ENCODE measurements around the gene IGFN1.

IGFN1 gene

DNA sequence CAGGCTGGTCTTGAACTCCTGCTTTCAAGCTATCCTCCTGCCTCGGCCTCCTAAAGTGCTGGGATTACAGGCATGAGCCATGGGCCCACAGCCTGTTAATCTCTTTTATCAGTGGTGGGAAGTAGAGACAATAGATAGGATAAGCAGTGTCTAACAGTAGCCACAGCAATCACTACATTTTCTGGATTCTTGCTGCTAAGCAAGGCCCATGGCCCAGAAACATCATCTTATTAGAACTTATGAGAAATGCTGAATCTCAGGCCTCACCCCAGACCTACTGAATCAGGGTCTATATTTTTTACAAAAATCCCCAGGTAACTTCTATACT is 29.7 kb downstream of the IGFN1 start:
- DNase-seq (ENCODE audit: low read depth) = no peak
- no peak overlapping the region for H3K4me3 ChIP-seq (replicated peaks; ENCODE audit: low read depth, low read length)
- TF ChIP-seq, protein P1, sequence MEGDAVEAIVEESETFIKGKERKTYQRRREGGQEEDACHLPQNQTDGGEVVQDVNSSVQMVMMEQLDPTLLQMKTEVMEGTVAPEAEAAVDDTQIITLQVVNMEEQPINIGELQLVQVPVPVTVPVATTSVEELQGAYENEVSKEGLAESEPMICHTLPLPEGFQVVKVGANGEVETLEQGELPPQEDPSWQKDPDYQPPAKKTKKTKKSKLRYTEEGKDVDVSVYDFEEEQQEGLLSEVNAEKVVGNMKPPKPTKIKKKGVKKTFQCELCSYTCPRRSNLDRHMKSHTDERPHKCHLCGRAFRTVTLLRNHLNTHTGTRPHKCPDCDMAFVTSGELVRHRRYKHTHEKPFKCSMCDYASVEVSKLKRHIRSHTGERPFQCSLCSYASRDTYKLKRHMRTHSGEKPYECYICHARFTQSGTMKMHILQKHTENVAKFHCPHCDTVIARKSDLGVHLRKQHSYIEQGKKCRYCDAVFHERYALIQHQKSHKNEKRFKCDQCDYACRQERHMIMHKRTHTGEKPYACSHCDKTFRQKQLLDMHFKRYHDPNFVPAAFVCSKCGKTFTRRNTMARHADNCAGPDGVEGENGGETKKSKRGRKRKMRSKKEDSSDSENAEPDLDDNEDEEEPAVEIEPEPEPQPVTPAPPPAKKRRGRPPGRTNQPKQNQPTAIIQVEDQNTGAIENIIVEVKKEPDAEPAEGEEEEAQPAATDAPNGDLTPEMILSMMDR (IDR thresholded peaks at IDR 0.05; ENCODE audit: low read length, missing control alignments) = no peak

DNA sequence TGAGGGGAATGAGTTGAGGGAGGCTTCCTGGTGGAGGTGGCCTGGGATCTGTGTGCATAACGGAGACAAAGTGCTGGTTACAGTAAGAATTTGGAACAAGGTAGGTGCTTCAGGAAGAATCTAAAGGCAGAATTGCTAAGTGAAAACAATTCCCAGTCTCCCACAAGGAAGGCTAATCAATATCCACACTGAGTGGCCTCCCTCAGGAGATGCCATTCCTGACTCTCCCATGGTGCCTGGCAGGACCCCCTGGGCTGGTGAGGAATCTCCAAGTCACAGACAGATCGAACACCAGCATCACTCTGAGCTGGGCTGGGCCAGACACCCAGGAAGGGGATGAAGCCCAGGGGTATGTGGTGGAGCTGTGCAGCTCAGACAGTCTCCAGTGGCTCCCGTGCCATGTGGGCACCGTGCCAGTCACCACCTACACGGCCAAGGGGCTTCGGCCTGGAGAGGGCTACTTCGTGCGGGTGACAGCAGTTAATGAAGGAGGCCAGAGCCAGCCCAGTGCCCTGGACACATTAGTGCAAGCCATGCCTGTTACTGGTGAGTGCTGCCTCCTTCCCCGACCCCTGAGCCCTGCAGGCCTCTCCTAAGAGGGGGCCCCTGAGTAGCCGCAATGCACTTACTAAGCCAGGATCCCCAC is 30.7 kb downstream of the IGFN1 start:
- H3K4me3 ChIP-seq (replicated peaks; ENCODE audit: low read depth, low read length) = no peak overlapping the region
- DNase-seq (ENCODE audit: low read depth) = no peak
- TF ChIP-seq, protein P1 (IDR thresholded peaks at IDR 0.05; ENCODE audit: low read length, missing control alignments) = no peak

DNA sequence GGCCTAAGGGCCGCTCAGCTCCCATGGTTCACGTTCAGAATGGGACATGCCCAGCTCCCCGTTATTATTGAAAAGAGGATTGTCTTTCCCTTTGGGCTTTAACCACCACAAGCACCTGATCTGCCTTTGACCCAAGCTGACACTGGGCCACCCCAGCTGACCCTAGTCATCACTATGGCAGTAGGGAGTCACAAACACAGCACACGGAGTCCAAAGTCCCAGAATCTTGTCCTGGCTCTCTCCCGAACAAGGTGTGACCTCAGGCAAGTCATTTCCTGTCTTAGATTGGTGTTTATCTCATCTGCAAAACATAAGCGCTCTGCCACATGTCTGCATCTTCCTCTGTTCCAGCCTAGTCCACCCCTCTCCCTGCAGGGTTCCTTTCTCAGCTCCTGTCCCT is 31.5 kb downstream of the IGFN1 start:
- TF ChIP-seq, protein P1 (IDR thresholded peaks at IDR 0.05; ENCODE audit: low read length, missing control alignments) = no peak
- no peak overlapping the region for H3K4me3 ChIP-seq (replicated peaks; ENCODE audit: low read depth, low read length)
- DNase-seq (ENCODE audit: low read depth) = no peak

DNA sequence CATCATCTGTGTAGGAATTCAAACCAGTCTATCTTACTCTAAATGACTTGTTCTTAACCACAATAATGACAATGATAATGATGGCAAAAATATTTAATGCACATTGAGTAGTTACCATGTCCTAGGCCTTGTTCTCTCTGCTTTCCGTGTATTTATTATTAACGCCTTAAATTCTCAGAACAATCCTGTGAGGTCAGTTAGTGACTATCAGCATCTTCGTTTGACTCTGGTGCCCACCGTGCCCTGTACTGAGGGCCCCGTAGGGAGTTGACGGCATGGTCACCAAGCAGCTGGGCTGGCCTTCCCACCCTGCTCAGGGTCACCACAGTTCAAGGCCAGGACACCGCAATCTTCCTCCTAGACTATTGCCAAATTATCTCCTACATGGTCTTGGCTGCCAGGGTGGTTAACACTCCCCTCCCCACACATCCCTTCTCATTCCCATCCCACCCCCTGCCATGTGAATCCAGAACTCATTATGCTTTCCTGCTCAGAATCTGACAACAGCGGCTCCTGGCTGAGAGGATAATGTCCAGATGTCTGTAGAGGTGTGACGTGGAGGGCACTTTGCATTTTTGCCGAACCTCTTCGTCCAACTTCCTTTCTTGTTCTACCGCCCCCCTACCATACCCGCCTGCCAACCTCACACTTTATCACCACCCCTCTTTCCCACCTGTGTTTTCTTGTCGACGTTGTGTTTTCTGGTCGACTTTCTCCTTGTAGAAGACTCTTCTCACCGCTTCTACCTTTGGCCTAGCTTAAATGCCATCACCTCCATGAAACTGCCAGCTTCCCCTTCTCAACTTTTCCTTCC is 33.4 kb downstream of the IGFN1 start:
- H3K4me3 ChIP-seq (replicated peaks; ENCODE audit: low read depth, low read length) = no peak overlapping the region
- DNase-seq (ENCODE audit: low read depth) = no peak
- TF ChIP-seq, protein P1 (IDR thresholded peaks at IDR 0.05; ENCODE audit: low read length, missing control alignments) = no peak

DNA sequence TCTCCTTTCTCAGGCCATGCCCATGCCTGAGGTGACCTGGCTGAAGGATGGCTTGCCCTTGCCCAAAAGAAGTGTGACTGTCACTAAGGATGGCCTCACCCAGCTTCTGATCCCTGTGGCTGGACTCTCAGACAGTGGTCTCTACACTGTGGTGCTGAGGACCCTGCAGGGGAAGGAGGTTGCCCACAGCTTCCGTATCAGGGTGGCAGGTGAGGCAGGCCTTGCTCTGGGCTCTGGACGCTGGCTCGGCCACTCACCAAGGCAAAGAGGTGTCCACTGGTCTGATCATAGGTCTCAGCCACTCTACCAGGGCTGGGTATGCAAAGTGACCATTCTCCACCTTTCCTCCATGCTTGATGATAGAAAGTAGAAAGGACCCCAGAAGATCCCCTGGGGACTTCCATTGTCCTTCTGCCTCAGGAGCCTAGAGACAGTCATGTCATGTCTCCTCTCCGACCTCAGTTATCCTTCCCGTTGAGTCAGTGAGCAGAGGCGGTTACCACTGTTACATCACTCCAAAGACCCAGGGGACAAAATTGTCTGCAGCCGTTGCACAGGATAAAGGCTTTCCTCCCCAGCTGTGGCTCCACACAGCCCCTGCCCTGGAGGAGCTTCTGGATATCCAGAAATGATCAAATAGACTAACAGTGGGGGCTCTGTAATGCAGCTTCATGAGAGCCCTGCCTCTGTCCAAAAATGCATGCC is 34.2 kb downstream of the IGFN1 start:
- TF ChIP-seq, protein P1 (IDR thresholded peaks at IDR 0.05; ENCODE audit: low read length, missing control alignments) = no peak
- DNase-seq (ENCODE audit: low read depth) = peak; percentile 16
- H3K4me3 ChIP-seq (replicated peaks; ENCODE audit: low read depth, low read length) = no peak overlapping the region

DNA sequence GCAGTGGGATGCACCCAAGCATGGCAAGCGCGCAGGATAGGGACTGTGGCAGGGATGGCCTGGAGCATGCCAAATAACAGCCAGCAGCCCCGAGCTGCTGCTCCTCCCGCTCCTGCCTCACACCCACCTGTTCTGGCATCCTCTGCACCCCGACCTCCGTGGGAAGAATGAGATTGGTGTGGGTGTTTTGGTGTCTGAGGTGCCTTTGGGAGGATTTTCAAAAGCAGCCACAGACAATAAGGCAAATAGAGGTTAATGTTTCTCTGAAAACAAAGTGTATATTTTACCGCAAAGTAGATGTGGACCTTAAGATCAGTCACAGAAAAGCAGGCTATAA is 35.5 kb downstream of the IGFN1 start:
- TF ChIP-seq, protein P1 (IDR thresholded peaks at IDR 0.05; ENCODE audit: low read length, missing control alignments) = no peak
- H3K4me3 ChIP-seq (replicated peaks; ENCODE audit: low read depth, low read length) = no peak overlapping the region
- no peak for DNase-seq (ENCODE audit: low read depth)
